Measurements from ENCODE around the gene RAMP3. TPM values are rescaled to one million over a fixed set of nuclear protein-coding genes. Genes with fewer than 3 reads are reported as not detected.

RAMP3 gene
- total RNA-seq, 1 donor from 2014 or later = not detected

DNA sequence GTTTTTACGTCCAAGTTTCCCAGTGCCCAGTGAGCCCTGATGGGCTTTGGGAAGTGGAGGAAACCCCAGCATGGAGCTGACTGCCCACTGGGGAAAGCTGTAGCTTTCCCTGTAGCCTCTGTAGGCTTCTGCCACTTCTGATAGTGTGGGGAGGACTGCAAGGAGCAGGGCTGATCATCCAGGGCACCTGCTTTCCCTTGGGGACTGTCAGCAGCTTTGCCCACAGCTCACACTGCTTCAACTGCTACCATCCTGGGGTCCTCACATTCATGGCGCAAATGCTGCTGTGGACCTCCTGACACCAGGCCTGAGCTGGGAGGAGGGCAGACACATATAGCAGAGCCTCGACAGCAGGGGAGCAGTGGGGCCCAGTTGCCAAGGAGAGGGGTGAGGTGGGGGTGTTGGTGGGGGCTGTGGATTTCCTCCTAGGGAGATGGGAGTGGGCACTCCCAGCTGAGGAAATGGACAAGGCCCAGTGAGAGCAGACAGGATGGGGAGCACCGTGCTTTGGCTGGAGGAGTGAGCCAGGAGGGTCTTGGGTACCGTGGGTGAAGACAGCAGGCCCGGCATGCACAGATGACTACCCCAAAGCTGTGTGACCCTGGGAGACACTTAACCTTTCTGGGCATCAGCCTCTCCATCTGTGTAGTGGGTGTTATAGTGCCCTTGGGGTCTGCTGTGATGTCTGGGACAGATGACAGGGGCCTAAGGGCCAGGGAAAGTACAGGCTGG lies 16.2 kb downstream of the RAMP3 start:
- Mint-ChIP-seq H3K27ac (no peak overlapping the region), H3K36me3 (ENCODE audit: insufficient read depth) (no peaks in the 10 kb centered on the region), H3K4me3 (ENCODE audit: low read depth) (no peak overlapping the region), H3K4me1 (ENCODE audit: low read depth) (no peaks in the 10 kb centered on the region), H3K27me3 (peaks cover 12% of the 10 kb centered on the region), H3K9me3 (ENCODE audit: low read depth) (no peaks in the 10 kb centered on the region)
- DNase-seq (ENCODE audit: low spot score, unreplicated experiment) = no peak
- TF ChIP-seq, protein P1, sequence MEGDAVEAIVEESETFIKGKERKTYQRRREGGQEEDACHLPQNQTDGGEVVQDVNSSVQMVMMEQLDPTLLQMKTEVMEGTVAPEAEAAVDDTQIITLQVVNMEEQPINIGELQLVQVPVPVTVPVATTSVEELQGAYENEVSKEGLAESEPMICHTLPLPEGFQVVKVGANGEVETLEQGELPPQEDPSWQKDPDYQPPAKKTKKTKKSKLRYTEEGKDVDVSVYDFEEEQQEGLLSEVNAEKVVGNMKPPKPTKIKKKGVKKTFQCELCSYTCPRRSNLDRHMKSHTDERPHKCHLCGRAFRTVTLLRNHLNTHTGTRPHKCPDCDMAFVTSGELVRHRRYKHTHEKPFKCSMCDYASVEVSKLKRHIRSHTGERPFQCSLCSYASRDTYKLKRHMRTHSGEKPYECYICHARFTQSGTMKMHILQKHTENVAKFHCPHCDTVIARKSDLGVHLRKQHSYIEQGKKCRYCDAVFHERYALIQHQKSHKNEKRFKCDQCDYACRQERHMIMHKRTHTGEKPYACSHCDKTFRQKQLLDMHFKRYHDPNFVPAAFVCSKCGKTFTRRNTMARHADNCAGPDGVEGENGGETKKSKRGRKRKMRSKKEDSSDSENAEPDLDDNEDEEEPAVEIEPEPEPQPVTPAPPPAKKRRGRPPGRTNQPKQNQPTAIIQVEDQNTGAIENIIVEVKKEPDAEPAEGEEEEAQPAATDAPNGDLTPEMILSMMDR (IDR thresholded peaks at IDR 0.05; ENCODE audit: unreplicated experiment) = no peak

DNA sequence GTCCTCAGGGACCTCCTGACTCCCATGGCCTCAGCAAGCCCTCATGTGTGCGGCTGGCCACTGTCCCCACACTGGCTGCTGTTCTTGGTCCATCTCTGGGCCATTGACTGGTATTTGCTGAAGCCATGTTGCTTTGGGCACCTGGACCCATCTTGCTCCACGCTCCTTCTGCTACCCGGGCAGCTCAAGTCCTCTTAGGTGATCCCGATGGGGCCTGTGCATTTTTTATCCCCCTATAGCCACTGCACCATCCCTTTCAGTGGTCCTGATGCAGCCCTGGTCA lies 16.7 kb downstream of the RAMP3 start:
- no peaks in the 10 kb centered on the region for H3K4me1 Mint-ChIP-seq (ENCODE audit: low read depth)
- peaks cover 11% of the 10 kb centered on the region for H3K27me3 Mint-ChIP-seq
- H3K36me3 Mint-ChIP-seq (ENCODE audit: insufficient read depth) = no peaks in the 10 kb centered on the region
- H3K9me3 Mint-ChIP-seq (ENCODE audit: low read depth) = no peaks in the 10 kb centered on the region
- no peak overlapping the region for H3K27ac Mint-ChIP-seq
- TF ChIP-seq, protein P1 (IDR thresholded peaks at IDR 0.05; ENCODE audit: unreplicated experiment) = no peak
- H3K4me3 Mint-ChIP-seq (ENCODE audit: low read depth) = no peak overlapping the region
- DNase-seq (ENCODE audit: low spot score, unreplicated experiment) = no peak

DNA sequence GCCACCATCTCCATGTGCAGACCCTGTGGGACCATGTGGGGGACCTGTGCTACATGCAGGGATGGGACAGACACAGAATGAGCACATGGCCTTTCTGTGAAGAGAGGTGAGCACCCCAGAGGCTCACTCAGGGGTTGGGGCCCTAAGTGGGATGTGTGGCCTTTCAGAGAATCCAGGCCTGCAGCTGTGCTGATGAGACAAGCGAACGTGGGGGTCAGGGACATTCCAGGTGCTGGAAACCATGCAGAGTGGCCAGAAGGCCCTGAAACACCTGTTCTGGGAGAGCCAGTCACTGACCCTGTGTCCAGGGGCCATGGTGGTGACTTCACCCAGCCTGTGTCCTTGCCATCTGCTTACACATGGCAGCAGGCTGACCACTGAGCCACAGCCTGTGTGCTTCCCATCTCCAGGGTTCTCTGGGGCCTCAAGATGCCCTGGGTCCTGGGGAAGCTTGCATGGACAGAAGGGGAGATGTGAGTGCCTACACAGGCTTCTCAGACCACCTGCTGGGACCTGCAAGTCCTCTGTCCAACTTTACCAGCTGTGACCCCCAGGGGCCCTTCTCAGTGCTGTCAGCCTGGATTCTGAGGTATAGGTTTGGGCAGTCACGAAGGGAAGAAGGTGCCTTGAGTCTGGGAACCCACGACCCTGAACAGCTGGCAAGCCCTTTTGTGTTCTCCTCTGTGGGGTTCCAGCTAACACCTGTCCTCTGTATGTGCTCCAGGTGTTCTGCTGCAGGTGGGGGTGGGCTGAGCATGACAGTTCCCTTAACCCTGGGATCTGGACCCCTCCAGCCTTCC lies 17.6 kb downstream of the RAMP3 start:
- DNase-seq (ENCODE audit: low spot score, unreplicated experiment) = no peak
- Mint-ChIP-seq H3K36me3 (ENCODE audit: insufficient read depth) (no peaks in the 10 kb centered on the region), H3K27ac (no peak overlapping the region), H3K4me1 (ENCODE audit: low read depth) (no peaks in the 10 kb centered on the region), H3K27me3 (peaks cover 13% of the 10 kb centered on the region), H3K4me3 (ENCODE audit: low read depth) (no peak overlapping the region), H3K9me3 (ENCODE audit: low read depth) (no peaks in the 10 kb centered on the region)
- TF ChIP-seq, protein P1 (IDR thresholded peaks at IDR 0.05; ENCODE audit: unreplicated experiment) = no peak

DNA sequence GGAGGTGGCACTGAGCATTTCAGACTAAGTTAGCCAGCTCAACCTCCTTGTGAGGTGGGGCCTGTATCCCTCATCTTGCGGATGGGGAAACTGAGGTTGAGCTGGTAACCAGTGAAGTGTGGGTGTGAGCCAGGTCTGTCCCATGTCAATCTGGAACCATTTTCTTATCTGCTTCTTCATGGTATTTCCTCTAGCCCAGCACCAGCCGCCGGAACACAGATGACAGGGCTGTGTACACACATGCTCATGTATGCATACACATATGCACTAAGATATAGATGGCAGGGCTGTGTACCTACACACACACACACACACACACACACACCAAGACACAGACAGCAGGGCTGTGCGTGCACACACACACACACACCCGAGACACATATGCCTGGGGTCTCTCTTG lies 18.5 kb downstream of the RAMP3 start:
- Mint-ChIP-seq H3K4me3 (ENCODE audit: low read depth) (no peak overlapping the region), H3K27me3 (peaks cover 13% of the 10 kb centered on the region), H3K4me1 (ENCODE audit: low read depth) (no peaks in the 10 kb centered on the region), H3K36me3 (ENCODE audit: insufficient read depth) (no peaks in the 10 kb centered on the region), H3K27ac (no peak overlapping the region), H3K9me3 (ENCODE audit: low read depth) (no peaks in the 10 kb centered on the region)
- TF ChIP-seq, protein P1 (IDR thresholded peaks at IDR 0.05; ENCODE audit: unreplicated experiment) = no peak
- no peak for DNase-seq (ENCODE audit: low spot score, unreplicated experiment)

DNA sequence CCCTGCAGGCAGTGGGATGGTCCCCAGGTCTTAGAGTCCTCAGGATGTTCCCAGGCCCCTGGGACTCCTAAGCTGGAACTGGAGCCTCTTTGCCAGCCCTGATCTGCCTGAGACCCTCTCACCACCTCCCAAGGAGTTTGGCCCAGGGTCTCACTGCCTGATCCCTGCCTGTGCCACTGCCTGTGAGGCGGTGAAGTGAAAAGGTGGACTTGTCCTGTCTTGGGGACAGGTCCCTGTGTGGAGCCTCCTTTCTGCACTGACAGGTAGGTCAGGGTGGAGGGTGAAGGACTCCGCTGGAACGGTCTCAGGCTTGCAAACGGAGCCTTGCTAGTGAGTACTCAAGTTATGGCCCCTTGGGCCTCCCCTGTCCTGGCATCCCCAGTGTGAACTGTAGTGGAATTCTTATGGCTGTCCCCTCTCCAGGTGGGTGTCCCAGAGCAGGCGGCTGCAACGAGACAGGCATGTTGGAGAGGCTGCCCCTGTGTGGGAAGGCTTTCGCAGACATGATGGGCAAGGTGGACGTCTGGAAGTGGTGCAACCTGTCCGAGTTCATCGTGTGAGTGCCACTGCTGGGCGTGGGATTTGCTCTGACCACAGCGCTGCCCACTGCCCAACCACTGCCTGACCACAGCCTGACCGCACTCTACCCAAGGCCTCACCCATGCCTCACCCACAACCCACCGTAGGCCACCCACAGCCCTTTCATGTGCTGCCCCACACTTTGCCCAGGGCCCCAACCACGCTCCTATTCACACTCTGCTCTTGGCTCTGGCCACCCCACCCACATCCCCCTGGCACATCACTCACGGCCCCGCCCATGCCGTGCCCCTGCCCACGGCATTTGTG lies 19.5 kb downstream of the RAMP3 start:
- H3K27ac Mint-ChIP-seq = no peak overlapping the region
- TF ChIP-seq, protein P1 (IDR thresholded peaks at IDR 0.05; ENCODE audit: unreplicated experiment) = no peak
- no peaks in the 10 kb centered on the region for H3K9me3 Mint-ChIP-seq (ENCODE audit: low read depth)
- H3K4me1 Mint-ChIP-seq (ENCODE audit: low read depth) = no peaks in the 10 kb centered on the region
- no peak for DNase-seq (ENCODE audit: low spot score, unreplicated experiment)
- no peak overlapping the region for H3K4me3 Mint-ChIP-seq (ENCODE audit: low read depth)
- peaks cover 13% of the 10 kb centered on the region for H3K27me3 Mint-ChIP-seq
- H3K36me3 Mint-ChIP-seq (ENCODE audit: insufficient read depth) = no peaks in the 10 kb centered on the region

Measured in progenitor cell of endocrine pancreas (in vitro differentiated cells).